LoVo (cell line): ENCODE results near the gene SPDYE2.
A peak's percentile ranks its signal among the peaks of the same experiment; 100 is the strongest.
"Not testable (repeated sequence)": the region's sequence is repeated elsewhere in the genome, so short reads cannot be mapped to it uniquely, and the experiment has no call there.

Source experiments
- DNase-seq: peaks from one replicate; pipeline ENCODE4 v3.0.0-alpha.2; 2016; ENCODE audit warnings: low spot score

Gene SPDYE2

DNA sequence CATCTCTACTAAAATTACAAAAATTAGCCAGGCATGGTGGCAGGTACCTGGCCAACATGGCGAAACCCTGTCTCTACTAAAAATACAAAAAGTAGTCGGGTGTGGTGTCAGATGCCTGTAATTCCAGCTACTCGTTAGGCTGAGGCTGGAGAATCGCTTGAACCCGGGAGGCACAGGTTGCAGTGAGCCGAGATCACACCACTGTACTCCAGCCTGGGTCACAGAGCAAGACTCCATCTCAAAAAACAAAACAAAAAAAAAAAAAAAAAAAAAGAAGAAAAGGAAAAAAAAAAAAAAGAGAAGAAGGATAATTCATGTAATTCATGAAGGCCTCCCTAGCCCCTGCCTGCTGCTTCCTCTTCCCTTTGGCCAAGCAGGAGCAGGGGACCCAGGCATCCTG is 10.4 kb upstream of the SPDYE2 start:
- DNase-seq: not testable (repeated sequence)

DNA sequence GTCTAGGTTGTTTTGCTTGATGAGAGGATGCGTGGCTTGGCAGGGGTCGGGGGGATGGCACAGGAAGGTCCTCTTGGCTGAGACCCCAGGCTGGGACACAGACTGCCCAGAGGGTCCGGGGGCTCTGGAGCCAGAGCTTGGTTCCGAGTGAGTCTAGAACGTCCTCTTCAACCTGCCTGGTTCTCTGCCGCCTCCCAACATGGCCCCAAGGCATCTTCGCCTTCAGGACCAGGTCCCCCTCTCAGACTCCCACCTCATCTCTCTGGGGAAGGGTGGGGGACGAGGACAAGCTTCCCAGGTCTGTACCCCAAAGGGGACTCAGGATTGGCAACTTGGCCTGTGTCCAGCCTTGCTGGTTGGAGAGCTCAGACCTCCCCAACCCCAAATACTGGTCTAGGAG is 8.9 kb upstream of the SPDYE2 start:
- DNase-seq: not testable (repeated sequence)

DNA sequence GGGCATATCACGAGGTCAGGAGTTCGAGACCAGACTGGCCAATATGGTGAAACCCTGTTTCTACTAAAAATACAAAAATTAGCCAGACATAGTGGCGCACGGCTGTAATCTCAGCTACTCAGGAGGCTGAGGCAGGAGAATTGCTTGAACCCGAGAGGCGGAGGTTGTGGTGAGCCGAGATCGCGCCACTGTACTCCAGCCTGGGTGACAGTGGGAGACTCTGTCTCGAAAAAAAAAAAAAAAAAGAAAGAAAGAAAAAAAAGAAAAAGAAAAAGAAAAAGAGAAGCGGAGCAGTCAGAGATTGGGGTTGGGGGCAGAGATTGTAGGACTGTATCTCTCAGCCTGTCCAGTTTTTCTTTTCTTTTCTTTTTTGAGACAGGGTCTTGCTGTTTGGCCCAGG is 8.3 kb upstream of the SPDYE2 start:
- not testable (repeated sequence) for DNase-seq

DNA sequence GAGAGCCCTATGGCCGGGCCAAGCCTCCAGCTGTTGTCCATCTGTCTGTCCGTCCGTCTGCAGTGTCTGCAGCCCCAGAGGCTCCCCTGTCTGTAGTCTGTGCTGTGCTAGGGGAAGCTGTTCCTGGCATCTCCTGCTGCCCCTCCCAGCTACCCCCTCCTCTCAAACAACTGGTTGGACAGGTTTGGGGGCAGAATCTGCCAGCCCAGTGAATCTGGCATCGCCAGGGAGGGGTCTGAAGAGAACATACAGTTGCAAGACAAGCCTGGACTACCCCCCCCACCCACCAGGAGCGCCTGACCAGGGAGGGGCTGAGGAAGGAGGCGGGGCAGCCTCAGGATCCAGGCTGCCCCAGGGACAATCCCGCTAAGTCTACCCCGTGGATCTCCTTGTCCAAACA is 7.4 kb upstream of the SPDYE2 start, which contains the start of gene UPK3BL2:
Gene UPK3BL2, minus strand, starts transcription at position 101 of the 400 bp plus-strand sequence. Its CDS starts 60 bp downstream, at position 41.
- not testable (repeated sequence) for DNase-seq

DNA sequence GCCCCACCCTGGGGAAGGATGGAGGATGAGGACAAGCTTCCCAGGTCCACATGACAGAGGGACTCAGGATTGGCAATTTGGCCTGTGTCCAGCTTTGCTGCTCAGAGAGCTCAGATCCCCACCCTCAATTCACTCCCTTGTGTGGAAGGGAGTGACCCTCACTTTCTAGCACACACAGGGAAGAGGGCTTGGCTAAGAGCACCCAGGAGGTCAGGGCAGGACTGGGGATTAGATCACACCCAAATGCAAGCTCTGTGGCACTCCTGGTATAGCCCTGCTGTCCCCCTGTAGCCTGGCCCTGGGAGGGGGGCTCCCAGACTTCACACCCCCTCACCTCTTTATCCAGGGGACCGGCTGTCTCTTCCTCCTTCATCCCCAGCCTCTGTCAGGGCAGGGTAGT is 6.7 kb upstream of the SPDYE2 start:
- not testable (repeated sequence) for DNase-seq

DNA sequence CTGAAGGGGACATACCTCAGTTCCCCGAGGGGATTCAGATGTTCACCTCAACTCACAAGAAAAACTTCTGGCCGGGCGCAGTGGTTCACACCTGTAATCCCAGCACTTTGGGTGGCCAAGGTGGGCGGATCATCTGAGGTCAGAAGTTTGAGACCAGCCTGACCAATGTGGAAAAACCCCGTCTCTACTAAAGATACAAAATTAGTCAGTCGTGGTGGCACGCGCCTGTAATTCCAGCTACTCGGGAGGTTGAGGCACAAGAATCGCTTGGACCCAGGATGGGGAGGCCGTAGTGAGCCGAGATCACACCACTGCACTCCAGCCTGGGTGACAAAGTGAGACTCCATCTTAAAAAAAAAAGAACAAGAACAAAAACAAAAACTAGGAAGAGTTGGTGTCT is 5.7 kb upstream of the SPDYE2 start:
- DNase-seq: not testable (repeated sequence)

DNA sequence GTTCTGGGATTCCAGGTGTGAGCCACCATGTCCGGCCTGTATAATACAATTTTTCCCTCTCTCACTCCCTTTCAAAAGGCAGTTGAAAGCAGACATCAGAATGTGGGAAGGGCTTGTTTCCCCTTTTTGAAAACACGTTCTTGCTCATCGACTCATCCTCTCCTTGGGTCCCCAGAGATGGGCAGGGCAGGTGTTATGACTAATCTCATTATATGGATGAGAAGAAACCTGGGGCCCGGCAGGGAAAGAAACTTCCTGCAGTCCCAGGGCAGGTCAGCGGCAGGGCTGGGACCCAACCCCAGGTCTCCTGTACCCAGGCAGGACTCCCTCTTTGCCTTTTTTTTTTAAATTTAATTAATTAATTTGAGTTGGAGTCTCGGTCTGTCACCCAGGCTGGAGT is 4.7 kb upstream of the SPDYE2 start:
- not testable (repeated sequence) for DNase-seq

DNA sequence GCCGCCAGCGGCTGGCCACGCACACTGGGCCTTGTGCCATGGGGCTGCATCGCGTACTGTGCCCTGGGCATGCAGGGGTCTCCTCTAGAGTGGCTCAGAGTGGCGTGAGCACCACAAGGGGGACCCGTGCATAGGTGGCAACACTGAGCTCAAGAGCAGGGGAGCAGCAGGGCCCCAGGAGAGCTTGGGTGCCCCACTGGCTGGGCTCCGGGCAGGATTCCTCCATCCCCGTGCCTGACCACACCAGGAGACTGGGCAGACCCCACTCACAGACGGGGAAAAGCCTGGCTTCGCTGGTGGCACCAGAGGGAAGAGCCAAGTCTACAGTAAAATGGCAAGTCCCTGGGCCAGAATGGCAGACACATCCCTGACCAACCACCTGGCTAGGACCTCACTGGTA is 17.6 kb downstream of the SPDYE2 start:
- not testable (repeated sequence) for DNase-seq

DNA sequence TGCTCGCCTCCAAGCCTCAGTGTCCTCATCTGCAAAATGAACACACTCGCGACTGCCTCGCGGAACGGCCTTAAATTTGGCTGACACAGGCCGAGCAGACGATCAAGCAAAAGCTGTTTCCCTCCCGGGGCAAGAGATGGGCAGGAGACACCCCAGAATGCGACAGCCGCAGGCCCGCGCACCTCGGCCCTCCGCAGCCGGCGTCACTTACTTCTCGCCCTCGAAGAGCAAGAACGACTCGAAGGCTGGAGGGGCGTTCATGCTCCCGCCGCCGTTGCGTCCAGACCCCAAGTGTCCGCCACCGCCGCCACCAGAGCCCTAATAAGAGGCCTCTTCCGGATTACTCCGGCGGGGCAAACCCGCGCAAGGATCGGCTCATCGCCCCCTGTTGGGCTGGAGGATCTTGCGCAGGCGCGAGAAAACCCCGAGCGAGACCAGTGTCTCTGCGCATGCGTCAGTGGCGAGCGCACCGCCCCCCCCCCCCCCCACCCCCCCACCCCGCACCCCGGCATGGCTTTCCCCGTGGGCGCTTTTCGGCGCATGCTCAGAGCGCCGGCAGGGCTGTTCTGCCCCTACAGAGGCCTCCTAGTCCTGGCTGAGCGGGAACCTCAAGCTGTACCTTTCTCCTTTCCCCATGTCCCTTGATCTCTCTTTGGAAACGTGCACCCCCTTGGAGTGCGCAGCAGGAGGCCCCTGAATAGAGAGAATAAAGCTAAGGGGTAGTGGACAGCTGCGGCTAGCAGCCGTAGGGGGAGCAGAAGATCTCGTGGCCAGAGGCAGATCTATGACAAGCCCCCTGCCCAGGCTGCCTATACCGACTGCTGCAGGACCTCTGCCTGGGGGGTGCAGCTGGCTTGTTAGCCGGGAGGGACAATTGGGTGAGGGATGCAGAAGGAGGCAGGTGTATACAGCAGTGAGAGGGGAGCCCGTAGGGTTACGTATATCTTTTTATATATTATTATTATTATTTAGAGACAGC is 21.5 kb downstream of the SPDYE2 start, which contains the start of gene POLR2J3:
Gene POLR2J3, minus strand, starts transcription at position 323 of the 979 bp plus-strand sequence. Its CDS starts 62 bp downstream, at position 261.
- peak; percentile 92 for DNase-seq

DNA sequence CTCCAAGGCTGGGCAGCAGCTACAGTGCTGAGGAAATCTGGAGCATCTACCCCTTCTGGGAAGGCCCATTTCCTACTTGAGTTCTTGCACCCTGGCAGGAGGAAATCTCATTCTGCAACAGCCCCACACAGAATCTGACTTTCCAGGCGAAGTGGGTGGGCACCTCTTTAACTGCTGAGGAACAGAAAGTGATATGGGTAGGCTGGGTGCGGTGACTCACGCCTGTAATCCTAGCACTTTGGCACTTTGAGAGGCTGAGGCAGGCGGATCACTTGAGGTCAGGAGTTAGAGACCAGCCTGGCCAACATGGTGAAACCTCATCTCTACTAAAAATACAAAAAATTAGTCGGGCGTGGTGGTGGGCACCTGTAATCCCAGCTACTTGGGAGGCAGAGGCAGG is 23.6 kb downstream of the SPDYE2 start:
- DNase-seq: not testable (repeated sequence)

DNA sequence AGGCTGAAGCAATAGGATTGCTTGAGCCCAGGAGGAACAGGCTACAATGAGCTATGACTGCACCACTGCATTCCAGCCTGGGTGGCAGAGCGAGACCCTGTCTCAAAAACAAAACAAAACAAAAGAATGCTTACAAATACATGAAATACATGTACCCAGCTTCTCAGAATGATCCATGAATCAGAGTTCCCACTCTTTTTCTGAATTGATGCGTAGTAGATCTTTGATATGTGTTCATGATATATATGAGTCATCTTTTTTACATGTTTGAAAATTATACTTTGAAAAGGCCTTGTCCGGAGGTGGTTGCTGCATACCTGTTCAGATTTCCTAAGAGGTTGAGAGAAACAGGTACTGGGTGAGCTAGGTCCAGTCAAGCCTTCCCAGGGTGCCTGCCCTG is 25.3 kb downstream of the SPDYE2 start:
- DNase-seq: not testable (repeated sequence)

DNA sequence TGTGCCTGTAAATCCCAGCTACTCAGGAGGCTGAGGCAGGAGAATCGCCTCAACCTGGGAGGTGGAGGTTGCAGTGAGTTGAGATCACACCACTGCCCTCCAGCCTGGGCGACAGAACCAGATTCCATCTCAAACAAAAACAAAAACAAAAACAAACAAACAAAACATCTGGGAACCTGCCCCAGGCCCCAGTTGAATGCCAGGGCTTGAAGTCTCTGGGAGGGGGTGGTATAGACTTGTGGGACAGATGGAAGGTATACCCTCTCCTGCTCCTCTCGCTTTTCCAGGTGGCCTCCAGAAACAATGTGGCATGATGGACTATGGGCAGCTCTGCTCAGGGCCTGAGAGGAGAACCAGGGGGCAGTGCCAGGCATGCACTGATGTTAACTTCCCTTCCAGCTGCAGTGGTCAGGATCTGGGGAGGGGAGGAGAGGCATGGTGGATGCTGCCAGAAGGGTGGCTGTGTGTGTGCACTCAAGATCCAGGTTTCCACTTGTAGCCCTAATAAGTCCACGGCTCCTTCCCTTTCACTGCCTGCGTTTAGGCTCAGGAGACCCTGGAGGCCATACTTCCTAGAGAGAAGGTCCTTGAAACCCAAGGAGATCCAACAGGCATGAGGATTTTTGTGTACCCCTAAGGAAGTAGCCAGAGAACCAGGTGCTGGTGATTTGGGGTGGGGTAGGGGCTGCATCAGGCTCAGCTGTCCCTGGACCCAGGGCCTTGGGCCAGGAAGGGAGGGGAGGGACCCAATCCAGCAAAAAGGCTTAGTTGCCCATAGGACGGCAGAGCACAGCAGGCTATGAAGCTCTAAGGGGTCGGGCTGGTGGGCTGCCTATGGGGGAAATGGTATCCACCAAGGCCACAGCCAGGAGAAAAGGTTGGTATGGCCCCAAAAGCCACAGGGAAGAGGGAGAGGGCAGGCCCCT is 26.6 kb downstream of the SPDYE2 start:
- not testable (repeated sequence) for DNase-seq

DNA sequence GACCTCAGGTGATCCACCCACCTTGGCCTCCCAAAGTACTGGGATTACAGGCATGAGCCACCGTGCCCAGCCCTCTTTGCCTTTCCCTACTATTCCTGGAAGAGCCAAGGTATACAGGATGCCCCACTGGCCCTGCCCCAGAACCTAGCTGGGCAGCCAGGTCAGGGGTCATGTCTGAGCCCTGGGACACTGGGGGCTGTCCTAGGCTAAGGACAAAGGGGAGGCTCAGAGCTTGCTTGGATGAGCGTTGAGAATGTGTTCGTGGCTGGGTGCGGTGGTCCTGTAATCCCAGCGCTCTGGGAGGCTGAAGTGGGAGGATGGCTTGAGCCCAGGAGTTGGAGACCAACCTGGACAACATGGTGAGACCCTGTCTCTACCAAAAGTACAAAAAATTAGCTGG is 27.5 kb downstream of the SPDYE2 start:
- DNase-seq: not testable (repeated sequence)

DNA sequence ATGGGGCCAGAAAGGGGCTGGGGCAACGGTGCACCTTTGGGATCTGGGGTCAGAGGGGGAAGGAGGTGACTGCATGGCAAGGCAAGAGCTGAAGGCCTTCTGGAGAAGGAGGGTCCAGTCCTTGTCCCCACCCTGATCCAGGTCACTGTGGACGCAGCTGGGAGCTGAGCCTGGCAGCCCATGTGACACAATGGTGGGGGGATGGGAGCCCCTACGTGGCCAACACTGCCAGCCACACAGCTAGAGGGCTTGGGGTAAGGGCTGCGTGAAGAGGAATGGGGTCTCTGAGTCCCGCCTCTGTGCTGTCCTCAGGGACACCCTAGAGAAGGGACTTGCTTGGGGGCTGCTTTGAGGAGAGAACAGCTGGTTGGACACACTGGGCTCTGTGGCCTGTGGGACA is 30.7 kb downstream of the SPDYE2 start:
- DNase-seq: not testable (repeated sequence)

DNA sequence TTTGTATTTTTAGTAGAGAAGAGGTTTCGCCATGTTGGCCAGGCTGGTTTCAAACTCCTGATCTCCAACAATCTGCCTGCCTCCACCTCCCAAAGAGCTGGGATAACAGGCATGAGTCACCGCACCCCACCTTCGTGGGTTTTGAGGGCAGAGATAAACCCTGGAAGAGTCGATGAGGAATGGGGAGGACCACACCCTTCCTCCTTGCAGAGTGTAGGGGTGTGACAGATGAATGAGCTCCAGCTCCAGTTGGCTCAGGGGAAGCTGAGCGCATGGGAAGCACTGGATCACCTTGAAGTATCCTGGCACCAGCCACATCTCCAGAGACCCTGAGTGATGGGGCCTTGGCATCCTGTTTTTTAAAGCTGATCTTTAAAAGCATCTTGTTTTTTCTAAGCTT is 32.5 kb downstream of the SPDYE2 start:
- DNase-seq: not testable (repeated sequence)

DNA sequence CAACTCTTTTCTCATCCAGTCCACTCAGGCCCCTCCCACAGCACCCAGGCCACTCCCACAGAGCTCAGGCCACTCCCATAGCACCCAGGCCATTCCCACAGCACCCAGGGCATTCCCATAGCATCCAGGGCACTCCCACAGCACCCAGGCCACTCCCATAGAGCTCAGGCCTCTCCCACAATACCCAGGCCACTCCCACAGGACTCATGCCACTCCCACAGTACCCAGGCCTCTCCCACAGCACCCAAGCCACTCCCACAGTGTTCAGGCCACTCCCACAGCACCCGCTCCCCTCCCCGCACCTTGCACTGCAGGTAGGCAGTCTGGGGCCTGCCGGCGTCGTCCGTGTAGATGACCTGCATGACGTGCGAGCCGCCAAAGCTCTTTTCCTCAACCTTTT is 38.8 kb downstream of the SPDYE2 start:
- DNase-seq: not testable (repeated sequence)

DNA sequence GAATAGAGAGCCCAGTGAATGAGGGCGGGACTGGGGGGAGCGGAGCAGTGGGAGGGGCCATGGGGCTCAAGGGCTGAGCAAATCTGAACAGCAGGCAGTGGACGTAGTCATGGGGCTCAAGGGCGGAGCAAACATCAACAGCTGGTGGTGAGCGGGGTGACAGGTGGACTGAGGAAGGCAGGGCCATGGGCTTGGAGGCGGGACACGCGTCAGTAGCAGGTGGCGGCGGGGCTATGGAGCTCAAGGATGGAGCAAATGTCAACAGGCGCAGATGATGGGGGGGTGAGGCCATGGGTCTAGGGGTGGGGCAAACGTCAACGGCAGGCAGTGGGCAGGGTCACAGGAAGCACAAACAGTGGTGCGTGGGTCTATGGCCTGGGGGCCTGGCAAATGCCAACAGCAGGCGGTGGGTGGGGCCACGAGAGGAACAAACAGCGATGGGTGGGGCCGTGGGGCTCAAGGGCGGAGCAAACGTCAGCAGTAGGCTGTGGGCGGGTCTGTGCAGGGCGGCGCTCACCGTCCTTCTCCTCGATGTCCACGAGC is 41.5 kb downstream of the SPDYE2 start:
- DNase-seq: not testable (repeated sequence)

DNA sequence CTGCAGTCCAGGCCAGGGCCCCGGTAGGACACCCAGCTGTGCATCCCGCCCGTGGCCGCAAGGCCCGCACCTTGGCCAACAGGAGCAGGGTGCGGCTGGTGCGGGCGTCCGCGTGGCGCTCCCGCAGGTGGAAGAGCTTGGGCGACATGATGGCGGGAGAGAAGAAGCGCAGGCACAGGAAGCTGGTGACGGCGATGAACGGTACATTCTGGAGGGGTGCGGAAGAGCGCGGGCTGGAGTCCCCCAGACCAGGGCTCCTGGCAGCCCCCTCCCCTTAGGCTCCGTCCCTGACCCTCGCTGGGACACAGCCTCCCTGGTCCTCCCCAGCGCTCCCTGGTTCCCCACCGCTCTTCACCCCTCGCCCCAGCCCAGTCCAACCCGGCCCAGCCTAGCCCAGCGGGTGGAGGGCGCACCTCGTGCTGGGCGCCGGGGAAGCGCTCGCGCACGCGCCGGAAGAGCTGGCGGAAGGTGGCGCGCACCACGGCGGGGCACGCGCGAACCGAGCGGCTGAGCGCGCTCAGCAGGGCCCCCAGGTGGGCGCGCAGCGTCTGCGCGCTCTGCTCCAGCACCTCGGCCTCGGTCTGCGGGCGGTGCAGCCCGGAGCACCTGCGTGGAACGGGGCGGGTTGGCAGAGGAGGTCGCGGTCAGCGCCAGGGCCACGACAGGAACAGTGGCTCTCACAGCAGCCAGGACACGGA is 42.8 kb downstream of the SPDYE2 start:
- DNase-seq: not testable (repeated sequence)

DNA sequence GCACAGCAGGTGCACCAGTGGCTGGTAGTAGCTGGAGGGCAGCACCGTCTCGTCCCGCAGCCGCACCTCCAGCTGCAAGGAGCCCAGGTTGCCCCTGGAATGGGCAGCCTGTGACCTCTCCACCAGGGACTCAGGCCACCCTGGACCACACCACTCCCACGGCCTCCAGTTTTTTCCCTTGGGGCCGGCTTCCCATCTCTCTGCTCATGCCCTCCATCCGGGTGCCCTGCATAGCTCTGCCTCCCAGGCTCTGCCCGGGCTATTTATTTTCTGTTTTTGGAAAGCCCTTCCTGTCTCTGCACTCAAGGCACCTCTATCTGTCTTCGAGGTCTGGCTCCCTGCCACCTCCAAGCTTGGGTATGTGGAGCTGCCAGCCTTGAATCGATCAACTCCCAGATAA is 45.0 kb downstream of the SPDYE2 start:
- DNase-seq: not testable (repeated sequence)

DNA sequence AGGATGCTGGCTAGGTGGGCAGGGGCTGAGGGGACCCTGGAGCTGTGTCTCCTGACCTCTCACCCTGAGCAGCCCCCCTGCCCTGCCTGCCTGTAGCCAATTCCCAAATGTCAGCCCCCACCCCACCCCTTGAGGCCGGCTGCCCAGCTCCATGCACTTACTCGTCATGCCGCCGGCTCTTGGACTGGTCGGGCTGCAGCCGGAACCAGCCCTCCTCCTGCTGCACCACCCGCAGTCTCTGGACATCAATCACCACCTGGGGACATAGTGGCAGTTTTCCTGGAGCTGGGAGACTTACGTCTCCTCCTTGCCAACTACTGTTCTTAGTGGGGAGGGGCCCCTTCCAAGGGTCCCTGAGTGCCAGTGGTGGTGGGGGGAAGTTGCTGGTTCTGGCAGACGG is 48.7 kb downstream of the SPDYE2 start:
- not testable (repeated sequence) for DNase-seq

DNA sequence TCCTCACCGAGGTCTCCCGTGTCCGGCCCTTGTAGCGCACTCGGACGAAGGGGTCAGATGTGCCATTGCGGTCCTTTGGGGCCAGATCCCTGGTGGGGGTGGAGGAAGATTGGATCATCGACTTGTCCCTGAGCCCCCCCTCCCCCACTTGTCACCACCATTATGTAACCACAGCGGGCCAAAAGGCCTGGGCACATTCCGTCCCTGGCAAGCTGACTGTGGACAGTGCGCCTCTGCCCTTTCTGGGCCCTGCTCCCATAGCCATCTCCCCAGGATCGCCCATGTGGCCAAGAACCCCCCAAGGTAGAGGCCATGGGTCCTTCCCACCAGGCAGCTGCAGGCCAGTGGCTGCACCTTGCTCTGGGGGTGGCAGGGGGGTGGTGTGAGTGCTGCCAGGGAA is 51.3 kb downstream of the SPDYE2 start:
- not testable (repeated sequence) for DNase-seq
